Trophoblast cell (in vitro differentiated cells and primary cell): Measurements from ENCODE around the gene DMRT2.

Experiments
- DNase-seq, 2 donors: peaks; one replicate each; pipeline ENCODE4 v3.0.0-alpha.2; 2016
- H2AFZ ChIP-seq: 2 replicates; pipeline ENCODE4 v1.6.1; 2013; ENCODE audit warnings: low read length, moderate library complexity, mild to moderate bottlenecking; ENCODE audit not compliant: insufficient read depth, poor library complexity
- H2AK5ac ChIP-seq: 2 replicates; pipeline ENCODE4 v1.6.1; 2013; ENCODE audit warnings: mild to moderate bottlenecking, low read length
- H2BK120ac ChIP-seq: 2 replicates; pipeline ENCODE4 v1.6.1; 2013; ENCODE audit warnings: low read length, mild to moderate bottlenecking, moderate library complexity; ENCODE audit not compliant: insufficient read depth, poor library complexity
- H2BK12ac ChIP-seq: 2 replicates; pipeline ENCODE4 v1.6.1; 2013; ENCODE audit warnings: mild to moderate bottlenecking, low read length, moderate library complexity
- H2BK5ac ChIP-seq: 2 replicates; pipeline ENCODE4 v1.6.1; 2013; ENCODE audit warnings: low read length, low read depth, moderate library complexity, mild to moderate bottlenecking; ENCODE audit not compliant: poor library complexity
- H3K14ac ChIP-seq: 2 replicates; pipeline ENCODE4 v1.6.1; 2013; ENCODE audit warnings: mild to moderate bottlenecking, low read length
- H3K18ac ChIP-seq: 2 replicates; pipeline ENCODE4 v1.6.1; 2013; ENCODE audit warnings: mild to moderate bottlenecking, low read length
- H3K23ac ChIP-seq: 2 replicates; pipeline ENCODE4 v1.6.1; 2013; ENCODE audit warnings: low read length
- H3K27ac ChIP-seq: 2 replicates; pipeline ENCODE4 v1.5.1; 2013; ENCODE audit warnings: low read depth, mild to moderate bottlenecking, inconsistent platforms, low read length, moderate library complexity
- H3K27me3 ChIP-seq: 2 replicates; pipeline ENCODE4 v1.6.1; 2013; ENCODE audit warnings: inconsistent platforms, mild to moderate bottlenecking, low read length, moderate library complexity; ENCODE audit not compliant: insufficient read depth
- H3K36me3 ChIP-seq, 2 experiments: 1 replicate in 1 of 2; 2 replicates in 1 of 2; pipeline ENCODE4 v1.6.1; 2013; ENCODE audit warnings: low read length in 2 of 2, mild to moderate bottlenecking in 2 of 2, moderate library complexity in 1 of 2; ENCODE audit not compliant: insufficient read depth in 2 of 2, control insufficient read depth in 1 of 2
- H3K4ac ChIP-seq: 2 replicates; pipeline ENCODE4 v1.6.1; 2013; ENCODE audit warnings: low read depth, mild to moderate bottlenecking, low read length, moderate library complexity
- H3K4me1 ChIP-seq, 2 experiments: 1 replicate in 1 of 2; 2 replicates in 1 of 2; pipeline ENCODE4 v1.6.1; 2013; ENCODE audit warnings: low read length in 2 of 2, mild to moderate bottlenecking in 2 of 2, moderate library complexity in 1 of 2; ENCODE audit not compliant: insufficient read depth in 2 of 2, control insufficient read depth in 1 of 2
- H3K4me2 ChIP-seq: 2 replicates; pipeline ENCODE4 v1.6.1; 2013; ENCODE audit warnings: inconsistent platforms, mild to moderate bottlenecking, low read length, moderate library complexity
- H3K4me3 ChIP-seq: 2 replicates; pipeline ENCODE4 v1.5.1; 2013; ENCODE audit warnings: mild to moderate bottlenecking, low read depth, low read length, inconsistent platforms
- H3K79me1 ChIP-seq: one replicate; pipeline ENCODE4 v1.6.1; 2013; ENCODE audit warnings: low read length
- H3K79me2 ChIP-seq: 2 replicates; pipeline ENCODE4 v1.6.1; 2013; ENCODE audit warnings: low read length, mild to moderate bottlenecking; ENCODE audit not compliant: control insufficient read depth, insufficient read depth, poor library complexity
- H3K9ac ChIP-seq: 2 replicates; pipeline ENCODE4 v1.6.1; 2013; ENCODE audit warnings: mild to moderate bottlenecking, low read length
- H3K9me3 ChIP-seq: 2 replicates; pipeline ENCODE4 v1.6.1; 2013; ENCODE audit warnings: low read depth, mild to moderate bottlenecking, control low read depth, inconsistent platforms, low read length; ENCODE audit not compliant: insufficient read depth
- H4K12ac ChIP-seq: 2 replicates; pipeline ENCODE4 v1.6.1; 2013; ENCODE audit warnings: low read depth, mild to moderate bottlenecking, low read length, moderate library complexity
- H4K8ac ChIP-seq: 2 replicates; pipeline ENCODE4 v1.6.1; 2013; ENCODE audit warnings: low read depth, mild to moderate bottlenecking, low read length, moderate library complexity
- H4K91ac ChIP-seq: one replicate; pipeline ENCODE4 v1.6.1; 2013; ENCODE audit warnings: low read depth, mild to moderate bottlenecking, low read length, moderate library complexity
- WGBS: extraction: QIAGEN DNeasy Blood & Tissue Kit; methylation state at CpG from one replicate; pipeline ENCODE4 v1.1.7; 2013; ENCODE audit warnings: missing lambda C conversion rate; ENCODE audit not compliant: insufficient read length, insufficient coverage; ENCODE audit errors: extremely low coverage; 5-methylcytosine and 5-hydroxymethylcytosine counted together

Gene DMRT2

DNA sequence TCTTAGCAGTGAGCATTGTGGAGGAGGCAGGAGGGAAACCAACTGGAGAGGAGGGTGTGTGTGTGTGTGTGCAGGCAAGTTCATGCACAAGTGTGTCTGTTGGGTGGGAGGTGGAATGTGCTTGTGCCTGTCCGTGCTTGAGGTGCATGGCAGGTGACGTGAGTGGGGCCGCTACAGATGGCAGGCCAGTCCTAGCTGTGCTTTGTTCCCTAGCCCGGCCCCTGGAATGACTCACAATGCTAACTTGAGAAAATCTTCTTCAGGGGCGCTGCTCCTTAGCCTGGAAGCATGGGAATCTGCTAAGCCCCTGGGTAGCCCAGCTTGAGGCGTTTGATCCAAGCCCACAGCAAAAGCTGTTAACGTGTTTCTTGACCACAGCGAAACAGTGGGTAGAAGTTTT is 25.0 kb upstream of the DMRT2 start:
- WGBS, result no CpG with 5 or more reads among the region's 8 CpGs
- Histone ChIP-seq H3K4me1 (no peaks in the 10 kb centered on the region), H3K79me1 (no peaks in the 10 kb centered on the region), H4K91ac (no peak overlapping the region), H3K4me3 (peak overlapping the region; percentile 16), H3K4me2 (no peak overlapping the region), H3K9ac (no peak overlapping the region), H4K8ac (no peak overlapping the region), H3K79me2 (no peaks in the 10 kb centered on the region), H3K14ac (no peak overlapping the region), H3K23ac (no peak overlapping the region), H2BK5ac (no peak overlapping the region), H2AFZ (no peak overlapping the region), H2BK120ac (no peak overlapping the region), H2AK5ac (no peak overlapping the region), H3K9me3 (no peaks in the 10 kb centered on the region), H4K12ac (no peak overlapping the region), H3K36me3 (no peaks in the 10 kb centered on the region), H3K18ac (no peak overlapping the region), H2BK12ac (no peak overlapping the region), H3K27ac (no peak overlapping the region), H3K4ac (no peak overlapping the region), H3K27me3 (no peaks in the 10 kb centered on the region)
- DNase-seq, result no peak

DNA sequence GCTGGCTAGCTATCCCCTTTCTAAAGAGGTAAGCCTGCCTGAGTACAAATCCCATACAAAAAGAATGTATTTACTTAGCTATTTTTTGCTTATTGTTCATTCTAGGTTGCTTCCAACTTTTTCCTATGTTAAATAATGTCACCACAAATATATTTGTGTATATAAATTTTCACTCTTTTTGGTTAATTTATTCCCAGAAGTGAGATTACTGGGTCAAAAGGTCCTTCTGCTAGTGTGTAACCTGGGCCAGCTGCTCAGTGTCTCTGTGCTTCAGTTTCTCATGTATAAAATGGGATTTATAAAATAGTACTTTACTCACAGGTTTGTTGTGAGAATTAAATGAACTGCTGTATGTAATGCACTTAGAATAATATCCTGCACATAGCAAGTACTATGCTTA is 23.9 kb upstream of the DMRT2 start:
- Histone ChIP-seq H3K79me2 (no peaks in the 10 kb centered on the region), H4K91ac (no peak overlapping the region), H2AK5ac (no peak overlapping the region), H3K23ac (no peak overlapping the region), H3K18ac (no peak overlapping the region), H3K14ac (no peak overlapping the region), H3K27me3 (no peaks in the 10 kb centered on the region), H4K8ac (no peak overlapping the region), H3K4me1 (no peaks in the 10 kb centered on the region), H3K4ac (no peak overlapping the region), H3K27ac (no peak overlapping the region), H2BK5ac (no peak overlapping the region), H3K4me2 (no peak overlapping the region), H3K9me3 (no peaks in the 10 kb centered on the region), H4K12ac (no peak overlapping the region), H2BK120ac (no peak overlapping the region), H3K4me3 (no peak overlapping the region), H3K79me1 (no peaks in the 10 kb centered on the region), H2BK12ac (no peak overlapping the region), H2AFZ (no peak overlapping the region), H3K9ac (no peak overlapping the region), H3K36me3 (no peaks in the 10 kb centered on the region)
- no peak for DNase-seq

DNA sequence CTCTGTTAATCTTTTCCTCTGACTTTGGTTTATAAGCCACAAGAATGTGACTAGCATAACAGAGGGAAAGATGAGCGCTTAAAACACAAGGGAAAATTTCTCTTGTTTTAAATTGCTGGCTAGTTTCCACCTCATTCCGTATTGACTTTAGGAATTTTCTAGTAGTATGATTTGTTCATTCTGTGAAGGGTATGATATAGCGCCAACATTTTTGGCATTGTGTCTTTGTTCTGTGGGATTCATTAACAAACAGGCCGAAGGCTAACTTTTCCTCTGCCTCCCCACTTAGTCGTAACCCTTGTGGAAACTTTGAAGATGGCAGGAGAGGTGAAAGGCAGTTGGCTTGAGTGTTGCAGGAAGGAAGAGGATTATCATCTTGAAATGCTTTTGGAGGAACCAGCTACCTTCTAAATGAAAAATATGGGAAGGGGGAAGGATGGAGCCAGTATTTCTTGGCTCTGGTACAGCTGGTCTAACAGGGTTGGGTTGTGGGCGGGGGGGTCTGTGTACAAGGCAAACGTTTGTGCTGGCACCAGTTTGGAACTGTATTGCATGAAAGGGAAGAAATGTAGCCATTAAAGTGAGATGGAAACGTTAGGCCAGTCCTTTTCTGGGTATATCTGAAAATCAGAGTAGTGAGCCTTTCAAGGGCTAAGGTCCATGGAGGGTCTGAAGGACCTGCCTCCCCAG is 21.5 kb upstream of the DMRT2 start:
- Histone ChIP-seq H3K18ac (no peak overlapping the region), H4K12ac (no peak overlapping the region), H2AK5ac (no peak overlapping the region), H3K4me3 (no peak overlapping the region), H4K8ac (no peak overlapping the region), H3K4ac (no peak overlapping the region), H3K79me1 (no peaks in the 10 kb centered on the region), H3K9ac (no peak overlapping the region), H2BK5ac (no peak overlapping the region), H4K91ac (no peak overlapping the region), H3K79me2 (no peaks in the 10 kb centered on the region), H3K4me1 (no peaks in the 10 kb centered on the region), H3K14ac (no peak overlapping the region), H3K36me3 (no peaks in the 10 kb centered on the region), H3K4me2 (no peak overlapping the region), H3K27ac (no peak overlapping the region), H2BK120ac (no peak overlapping the region), H2AFZ (no peak overlapping the region), H3K9me3 (no peaks in the 10 kb centered on the region), H3K23ac (no peak overlapping the region), H3K27me3 (no peaks in the 10 kb centered on the region), H2BK12ac (no peak overlapping the region)
- DNase-seq, result no peak
- WGBS, result no CpG with 5 or more reads among the region's 8 CpGs

DNA sequence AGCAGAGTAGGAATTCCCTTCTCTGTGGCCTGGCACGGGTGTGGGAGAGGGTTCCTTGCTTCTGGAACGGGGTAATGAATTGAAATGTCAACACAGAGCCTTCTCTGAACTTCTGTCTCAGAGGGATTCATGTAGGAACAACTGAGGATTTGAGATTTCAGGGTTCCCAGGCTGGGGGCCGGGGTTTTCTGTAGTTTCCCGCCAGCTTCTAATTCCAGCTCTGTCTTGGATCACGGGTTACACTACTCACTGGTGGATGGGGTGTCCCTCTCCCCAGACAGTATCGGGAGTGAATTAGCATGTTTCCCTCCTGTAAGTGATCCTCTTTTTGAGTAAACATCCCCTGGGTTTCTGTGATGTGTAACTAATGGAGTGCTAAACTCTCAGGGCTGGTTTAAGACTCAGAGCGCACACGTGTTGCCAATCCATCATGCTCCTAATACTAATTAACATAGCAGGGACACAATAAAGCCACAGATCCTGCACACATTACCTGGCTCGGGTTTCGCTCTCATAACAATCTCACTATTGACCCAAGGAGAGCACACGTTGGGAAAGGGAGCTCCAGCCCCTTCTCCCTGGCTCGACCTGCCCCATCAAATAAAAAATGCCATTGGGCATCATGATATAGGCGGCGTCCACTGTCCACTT is 18.1 kb upstream of the DMRT2 start:
- no peaks in the 10 kb centered on the region for H3K36me3 ChIP-seq

More for the DNA sequence above, 18.1 kb upstream of the DMRT2 start:
- WGBS, result no CpG with 5 or more reads among the region's 14 CpGs
- Histone ChIP-seq H2BK12ac (no peak overlapping the region), H2AK5ac (no peak overlapping the region), H2BK5ac (no peak overlapping the region), H3K9me3 (no peaks in the 10 kb centered on the region), H3K18ac (no peak overlapping the region), H3K4me2 (no peak overlapping the region), H3K4me3 (no peak overlapping the region), H2AFZ (no peak overlapping the region), H3K27me3 (no peaks in the 10 kb centered on the region), H3K27ac (no peak overlapping the region), H3K9ac (no peak overlapping the region), H3K23ac (no peak overlapping the region), H3K79me2 (no peaks in the 10 kb centered on the region), H4K8ac (no peak overlapping the region), H4K91ac (no peak overlapping the region), H2BK120ac (no peak overlapping the region), H4K12ac (no peak overlapping the region), H3K14ac (no peak overlapping the region), H3K79me1 (no peaks in the 10 kb centered on the region), H3K4ac (no peak overlapping the region), H3K4me1 (no peaks in the 10 kb centered on the region)
- DNase-seq, result no peak
